ENCODE results near the gene BTBD8.
"Not testable (repeated sequence)": the region's sequence is repeated elsewhere in the genome, so short reads cannot be mapped to it uniquely, and the experiment has no call there.

BTBD8 gene

GRCh38 chr1:92066321-92066720 lies 13.8 kb upstream of the BTBD8 start:
- H3K27ac ChIP-seq (ENCODE audit: low read depth, low read length), result no peak overlapping the region
- no peaks in the 10 kb centered on the region for H3K27me3 ChIP-seq (ENCODE audit: insufficient read depth, low read length)
- no peak overlapping the region for H3K4me3 ChIP-seq (ENCODE audit: low read depth, low read length)
- no peaks in the 10 kb centered on the region for H3K4me1 ChIP-seq (ENCODE audit: control insufficient read depth, insufficient read depth, low read length, unreplicated experiment)
- no peak overlapping the region for H2AFZ ChIP-seq (ENCODE audit: low read length, unreplicated experiment)
- H3K36me3 ChIP-seq (ENCODE audit: insufficient read depth, low read length), result no peaks in the 10 kb centered on the region
- H3K79me2 ChIP-seq (ENCODE audit: control insufficient read depth, insufficient read depth, low read length, unreplicated experiment), result no peaks in the 10 kb centered on the region

- no peaks in the 10 kb centered on the region for H3K4me1 ChIP-seq (ENCODE audit: control insufficient read depth, insufficient read depth, low read length, unreplicated experiment)
- no peaks in the 10 kb centered on the region for H3K79me2 ChIP-seq (ENCODE audit: control insufficient read depth, insufficient read depth, low read length, unreplicated experiment)
- H3K36me3 ChIP-seq (ENCODE audit: insufficient read depth, low read length), result no peaks in the 10 kb centered on the region
- H3K4me3 ChIP-seq (ENCODE audit: low read depth, low read length), result no peak overlapping the region
- H2AFZ ChIP-seq (ENCODE audit: low read length, unreplicated experiment), result no peak overlapping the region
- no peaks in the 10 kb centered on the region for H3K27me3 ChIP-seq (ENCODE audit: insufficient read depth, low read length)
- no peak overlapping the region for H3K27ac ChIP-seq (ENCODE audit: low read depth, low read length)
Observed at GRCh38 chr1:92070892-92071291, 9.3 kb upstream of the BTBD8 start.

GRCh38 chr1:92074446-92074845 lies 5.7 kb upstream of the BTBD8 start:
- not testable (repeated sequence) for H3K36me3 ChIP-seq (ENCODE audit: insufficient read depth, low read length); H3K4me3 ChIP-seq (ENCODE audit: low read depth, low read length); H3K27ac ChIP-seq (ENCODE audit: low read depth, low read length); H3K4me1 ChIP-seq (ENCODE audit: control insufficient read depth, insufficient read depth, low read length, unreplicated experiment); H3K79me2 ChIP-seq (ENCODE audit: control insufficient read depth, insufficient read depth, low read length, unreplicated experiment); H2AFZ ChIP-seq (ENCODE audit: low read length, unreplicated experiment); H3K27me3 ChIP-seq (ENCODE audit: insufficient read depth, low read length)

- Histone ChIP-seq H3K27ac (ENCODE audit: low read depth, low read length) (no peak within 1 kb of the TSS), H3K27me3 (ENCODE audit: insufficient read depth, low read length) (no peaks in the 10 kb centered on the region), H3K4me3 (ENCODE audit: low read depth, low read length) (no peak within 1 kb of the TSS), H3K79me2 (ENCODE audit: control insufficient read depth, insufficient read depth, low read length, unreplicated experiment) (no peaks in the 10 kb centered on the region), H3K36me3 (ENCODE audit: insufficient read depth, low read length) (no peaks in the 10 kb centered on the region), H3K4me1 (ENCODE audit: control insufficient read depth, insufficient read depth, low read length, unreplicated experiment) (no peaks in the 10 kb centered on the region), H2AFZ (ENCODE audit: low read length, unreplicated experiment) (peak within 1 kb of the TSS; percentile 23)
Observed at GRCh38 chr1:92075311-92075710, 4.8 kb upstream of the BTBD8 start, which contains the start of gene SETSIP. Gene SETSIP, minus strand, starts transcription at chr1:92075411. Its CDS starts 0 bp downstream, at chr1:92075411.

GRCh38 chr1:92076363-92076762 lies 3.8 kb upstream of the BTBD8 start:
- no peaks in the 10 kb centered on the region for H3K27me3 ChIP-seq (ENCODE audit: insufficient read depth, low read length)
- H2AFZ ChIP-seq (ENCODE audit: low read length, unreplicated experiment), result no peak overlapping the region
- no peak overlapping the region for H3K4me3 ChIP-seq (ENCODE audit: low read depth, low read length)
- H3K36me3 ChIP-seq (ENCODE audit: insufficient read depth, low read length), result no peaks in the 10 kb centered on the region
- H3K4me1 ChIP-seq (ENCODE audit: control insufficient read depth, insufficient read depth, low read length, unreplicated experiment), result no peaks in the 10 kb centered on the region
- no peak overlapping the region for H3K27ac ChIP-seq (ENCODE audit: low read depth, low read length)
- H3K79me2 ChIP-seq (ENCODE audit: control insufficient read depth, insufficient read depth, low read length, unreplicated experiment), result no peaks in the 10 kb centered on the region

- H3K27me3 ChIP-seq (ENCODE audit: insufficient read depth, low read length), result not testable (repeated sequence)
Observed at GRCh38 chr1:92078077-92078476, 2.1 kb upstream of the BTBD8 start.

GRCh38 chr1:92079441-92079840 lies 704 bp upstream of the BTBD8 start:
- Histone ChIP-seq H3K4me3 (ENCODE audit: low read depth, low read length) (peak overlapping the region; percentile 88), H3K79me2 (ENCODE audit: control insufficient read depth, insufficient read depth, low read length, unreplicated experiment) (no peaks in the 10 kb centered on the region), H3K4me1 (ENCODE audit: control insufficient read depth, insufficient read depth, low read length, unreplicated experiment) (no peaks in the 10 kb centered on the region), H3K27me3 (ENCODE audit: insufficient read depth, low read length) (no peaks in the 10 kb centered on the region), H3K36me3 (ENCODE audit: insufficient read depth, low read length) (no peaks in the 10 kb centered on the region), H2AFZ (ENCODE audit: low read length, unreplicated experiment) (peak overlapping the region; percentile 99), H3K27ac (ENCODE audit: low read depth, low read length) (no peak overlapping the region)

More at GRCh38 chr1:92078077-92078476, 2.1 kb upstream of the BTBD8 start:
- H2AFZ ChIP-seq (ENCODE audit: low read length, unreplicated experiment); H3K79me2 ChIP-seq (ENCODE audit: control insufficient read depth, insufficient read depth, low read length, unreplicated experiment); H3K4me3 ChIP-seq (ENCODE audit: low read depth, low read length); H3K36me3 ChIP-seq (ENCODE audit: insufficient read depth, low read length); H3K4me1 ChIP-seq (ENCODE audit: control insufficient read depth, insufficient read depth, low read length, unreplicated experiment); H3K27ac ChIP-seq (ENCODE audit: low read depth, low read length): not testable (repeated sequence)

- H3K27ac ChIP-seq (ENCODE audit: low read depth, low read length), result no peak overlapping the region
- H3K79me2 ChIP-seq (ENCODE audit: control insufficient read depth, insufficient read depth, low read length, unreplicated experiment), result no peaks in the 10 kb centered on the region
- no peaks in the 10 kb centered on the region for H3K36me3 ChIP-seq (ENCODE audit: insufficient read depth, low read length)
- peak overlapping the region; percentile 88 for H3K4me3 ChIP-seq (ENCODE audit: low read depth, low read length)
- peak overlapping the region; percentile 49 for H2AFZ ChIP-seq (ENCODE audit: low read length, unreplicated experiment)
- no peaks in the 10 kb centered on the region for H3K4me1 ChIP-seq (ENCODE audit: control insufficient read depth, insufficient read depth, low read length, unreplicated experiment)
- H3K27me3 ChIP-seq (ENCODE audit: insufficient read depth, low read length), result no peaks in the 10 kb centered on the region
Observed at GRCh38 chr1:92081031-92081430, 886 bp downstream of the BTBD8 start.

GRCh38 chr1:92084651-92085050 lies 4.5 kb downstream of the BTBD8 start:
- H3K4me1 ChIP-seq (ENCODE audit: control insufficient read depth, insufficient read depth, low read length, unreplicated experiment), result peaks cover 4% of the 10 kb centered on the region
- no peaks in the 10 kb centered on the region for H3K79me2 ChIP-seq (ENCODE audit: control insufficient read depth, insufficient read depth, low read length, unreplicated experiment)
- H2AFZ ChIP-seq (ENCODE audit: low read length, unreplicated experiment), result no peak overlapping the region
- no peak overlapping the region for H3K4me3 ChIP-seq (ENCODE audit: low read depth, low read length)
- no peaks in the 10 kb centered on the region for H3K27me3 ChIP-seq (ENCODE audit: insufficient read depth, low read length)
- no peak overlapping the region for H3K27ac ChIP-seq (ENCODE audit: low read depth, low read length)
- no peaks in the 10 kb centered on the region for H3K36me3 ChIP-seq (ENCODE audit: insufficient read depth, low read length)

GRCh38 chr1:92085727-92086126 lies 5.6 kb downstream of the BTBD8 start:
- Histone ChIP-seq H3K79me2 (ENCODE audit: control insufficient read depth, insufficient read depth, low read length, unreplicated experiment) (no peaks in the 10 kb centered on the region), H3K4me1 (ENCODE audit: control insufficient read depth, insufficient read depth, low read length, unreplicated experiment) (peaks cover 4% of the 10 kb centered on the region), H2AFZ (ENCODE audit: low read length, unreplicated experiment) (no peak overlapping the region), H3K36me3 (ENCODE audit: insufficient read depth, low read length) (no peaks in the 10 kb centered on the region), H3K27ac (ENCODE audit: low read depth, low read length) (no peak overlapping the region), H3K4me3 (ENCODE audit: low read depth, low read length) (no peak overlapping the region), H3K27me3 (ENCODE audit: insufficient read depth, low read length) (no peaks in the 10 kb centered on the region)

- Histone ChIP-seq H3K4me1 (ENCODE audit: control insufficient read depth, insufficient read depth, low read length, unreplicated experiment) (peaks cover 4% of the 10 kb centered on the region), H3K27ac (ENCODE audit: low read depth, low read length) (no peak overlapping the region; the same call in 1 of the 2 replicates), H3K4me3 (ENCODE audit: low read depth, low read length) (no peak overlapping the region), H3K27me3 (ENCODE audit: insufficient read depth, low read length) (no peaks in the 10 kb centered on the region), H2AFZ (ENCODE audit: low read length, unreplicated experiment) (no peak overlapping the region), H3K79me2 (ENCODE audit: control insufficient read depth, insufficient read depth, low read length, unreplicated experiment) (no peaks in the 10 kb centered on the region), H3K36me3 (ENCODE audit: insufficient read depth, low read length) (no peaks in the 10 kb centered on the region)
Observed at GRCh38 chr1:92087542-92087941, 7.4 kb downstream of the BTBD8 start.
